Measurements from ENCODE around the gene CRP.

GRCh38 chr1:159668739-159669138, 45.6 kb downstream of the CRP start:
- no peak for TF ChIP-seq POLR2A (IDR thresholded peaks at IDR 0.05; ENCODE audit: low read depth, low read length)
- no peak for TF ChIP-seq POLR2AphosphoS5 (IDR thresholded peaks at IDR 0.05; ENCODE audit: low read depth, low read length)
- TF ChIP-seq SPI1 (IDR thresholded peaks at IDR 0.05; ENCODE audit: low read depth, low read length) = no peak
